G401 (cell line): Measurements from ENCODE around the gene KDM8. TPM values are rescaled to one million over a fixed set of nuclear protein-coding genes. Genes with fewer than 3 reads are reported as not detected.

Source experiments
- DNase-seq: peaks from one replicate; pipeline ENCODE4 v3.0.0-alpha.2; 2015; ENCODE audit warnings: low spot score
- in situ Hi-C: cut with HindIII; loops from 2 replicates; pipeline ENCODE4 v1.10.0; 2016; ENCODE audit warnings: low sequenced_read_pairs, mixed read lengths
- total RNA-seq: library from RNA; depleted of rRNA; stranded (reverse); fragments of >200 nt; shearing (Covaris generic); gene quantifications from 2 replicates; pipeline ENCODE4 v1.2.3, GENCODE V29; 2014

KDM8 gene
- total RNA-seq, 1 experiment from 2014 or later, result 7.4 TPM

DNA sequence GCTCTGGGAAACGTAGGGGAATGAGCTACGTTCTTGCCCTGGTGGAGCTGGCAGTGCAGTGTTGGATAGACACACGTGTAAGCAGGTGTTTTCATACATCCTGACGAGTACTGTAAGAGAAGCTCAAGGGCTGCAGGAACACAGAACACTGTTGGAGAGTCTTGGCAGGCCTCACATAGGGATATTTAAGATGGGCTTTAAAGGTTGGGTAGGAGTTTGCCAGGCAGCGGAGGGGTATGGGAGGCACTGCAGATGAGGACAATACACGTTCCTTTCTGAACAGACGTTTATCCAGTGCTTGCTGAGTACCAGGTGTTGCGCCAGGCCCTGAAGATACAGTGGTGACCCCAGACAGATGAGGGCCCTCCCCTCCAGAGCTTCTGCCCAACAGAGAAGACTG is 6.3 kb downstream of the KDM8 start:
- no peak for DNase-seq
- in situ Hi-C loops, result no loop called here

GRCh38 chr16:27210174-27210573 is 6.8 kb downstream of the KDM8 start:
- DNase-seq, result no peak
- in situ Hi-C loops, result no loop called here

DNA sequence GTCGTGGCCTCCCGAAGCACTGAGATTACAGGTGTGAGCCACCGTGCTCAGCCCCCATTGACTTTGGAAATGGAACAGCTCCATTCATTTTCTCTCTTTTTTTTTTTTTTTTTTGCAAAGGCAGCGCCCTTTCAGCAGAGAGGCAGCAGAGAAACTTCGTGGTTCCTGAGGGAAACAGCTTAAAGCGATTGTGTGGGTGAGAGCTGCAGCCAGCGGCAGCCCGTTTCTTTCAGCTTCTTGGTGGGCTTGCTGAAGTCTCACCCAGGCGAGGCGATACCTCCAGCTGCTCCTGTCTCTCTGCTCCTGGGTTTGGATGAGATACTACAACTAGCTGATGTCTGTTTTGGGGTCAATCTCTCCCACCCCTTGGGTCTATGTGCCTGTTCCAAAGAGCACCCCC is 7.7 kb downstream of the KDM8 start:
- in situ Hi-C loops, result no loop called here
- no peak for DNase-seq

- in situ Hi-C loops, result no loop called here
- peak; percentile 92 for DNase-seq
Measured at GRCh38 chr16:27214084-27214961, 11.0 kb downstream of the KDM8 start.

GRCh38 chr16:27215660-27216059 is 12.3 kb downstream of the KDM8 start:
- DNase-seq, result no peak

DNA sequence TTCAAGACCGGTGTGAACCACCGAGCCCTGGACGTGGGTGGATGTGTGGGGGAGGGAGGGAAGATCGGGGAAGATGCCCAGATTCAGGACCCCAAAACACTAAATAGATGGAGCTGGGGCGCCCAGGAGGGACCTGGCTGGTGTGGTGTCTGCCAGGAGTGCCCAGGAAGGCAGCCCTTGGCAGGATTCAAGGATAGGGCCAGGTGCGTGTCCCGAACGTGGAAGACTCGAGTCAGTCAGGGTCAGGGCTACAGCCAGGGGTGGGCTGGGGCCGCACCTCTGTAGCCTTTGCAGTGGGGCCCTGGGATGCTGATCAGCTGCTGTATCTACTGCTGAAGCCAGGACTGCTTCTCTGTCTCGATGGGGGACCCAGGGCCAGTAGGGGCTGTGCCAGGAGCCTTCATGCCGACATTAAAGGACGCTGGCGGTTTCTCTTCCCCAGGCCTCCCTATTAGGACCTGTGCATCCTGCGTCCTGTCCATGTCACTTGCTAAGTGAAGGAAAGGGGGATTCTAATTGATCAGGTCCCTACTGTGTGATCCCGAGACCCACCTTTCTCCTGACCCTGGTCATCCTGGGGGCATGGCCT is 13.1 kb downstream of the KDM8 start:
- in situ Hi-C loops, result no loop called here
- DNase-seq, result no peak

More at GRCh38 chr16:27215660-27216059, 12.3 kb downstream of the KDM8 start:
- in situ Hi-C loops, result no loop called here

DNA sequence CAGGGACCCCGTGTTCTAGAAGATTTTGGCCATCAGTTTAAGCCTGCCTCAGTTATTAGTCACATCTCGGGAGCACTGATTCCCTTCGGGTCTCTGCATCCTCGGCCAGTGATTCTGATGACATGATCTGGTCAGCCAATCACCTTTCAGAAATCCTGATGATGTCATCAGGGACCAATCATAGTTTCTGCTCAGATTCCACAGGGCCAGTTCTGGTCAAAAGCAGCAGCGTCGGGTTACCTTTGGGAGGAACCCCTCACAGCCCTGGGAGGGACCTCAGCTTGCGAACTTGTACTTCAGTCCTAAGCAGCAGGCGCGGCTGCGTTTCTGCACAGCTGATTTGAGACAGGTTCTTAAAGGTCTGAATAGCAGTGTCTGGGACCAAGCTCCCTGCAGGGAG is 13.9 kb downstream of the KDM8 start:
- in situ Hi-C loops, result no loop called here
- peak; percentile 98 for DNase-seq

- no peak for DNase-seq
- in situ Hi-C loops, result no loop called here
Measured at GRCh38 chr16:27218756-27219155, 15.4 kb downstream of the KDM8 start.

DNA sequence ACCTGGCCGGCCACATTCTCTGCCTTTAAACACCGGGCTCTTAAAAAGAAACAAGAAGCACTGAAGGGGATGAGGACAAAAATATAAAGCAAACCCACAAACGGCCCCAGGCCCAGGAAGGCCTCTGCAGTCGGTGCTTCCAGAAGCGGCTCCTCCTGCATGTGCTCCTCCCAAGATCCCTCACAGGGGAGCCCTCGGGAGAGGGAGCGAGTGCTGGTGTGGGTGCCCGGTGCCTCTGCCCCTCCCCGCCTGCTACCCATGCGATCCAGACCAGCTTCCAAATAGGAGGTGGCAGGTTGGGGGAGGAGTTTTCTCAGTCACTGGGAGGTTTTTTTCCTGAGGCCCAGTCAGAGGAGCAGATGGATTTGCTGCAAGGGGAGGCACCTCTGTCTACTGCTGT is 15.8 kb downstream of the KDM8 start:
- in situ Hi-C loops, result no loop called here
- no peak for DNase-seq

DNA sequence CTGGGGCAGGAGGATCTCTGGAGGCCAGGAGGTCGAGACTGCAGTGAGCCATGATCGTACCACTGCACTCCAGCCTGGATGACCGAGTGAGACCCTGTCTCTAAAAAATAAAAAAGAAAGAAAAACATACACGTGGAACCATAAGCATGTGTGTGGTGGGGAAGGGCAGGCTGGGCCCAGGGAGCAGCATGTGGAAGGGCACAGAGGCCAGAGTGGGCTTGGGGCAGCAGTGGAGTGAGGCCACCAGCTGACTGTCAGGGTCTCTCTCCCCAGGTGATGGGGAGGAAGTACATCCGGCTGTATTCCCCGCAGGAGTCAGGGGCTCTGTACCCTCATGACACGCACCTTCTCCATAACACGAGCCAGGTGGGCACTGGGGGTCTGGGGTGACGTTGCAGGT is 16.8 kb downstream of the KDM8 start:
- in situ Hi-C loops, result no loop called here
- DNase-seq, result no peak

DNA sequence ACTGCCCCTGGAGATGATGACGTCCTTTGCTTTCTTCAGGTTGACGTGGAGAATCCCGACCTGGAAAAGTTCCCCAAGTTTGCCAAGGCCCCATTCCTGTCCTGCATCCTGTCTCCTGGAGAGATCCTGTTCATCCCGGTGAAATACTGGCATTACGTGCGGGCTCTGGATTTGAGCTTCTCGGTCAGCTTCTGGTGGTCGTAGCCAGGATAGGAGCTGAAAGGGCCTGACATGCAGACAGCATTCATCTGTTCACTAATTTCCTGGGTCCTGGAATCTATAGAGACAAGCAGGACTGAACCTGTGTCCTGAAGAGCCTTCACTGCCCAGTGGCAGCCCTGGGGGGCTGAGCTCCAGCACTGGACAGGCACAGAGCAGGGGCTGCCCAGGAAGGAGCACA is 17.2 kb downstream of the KDM8 start:
- DNase-seq, result no peak
- in situ Hi-C loops, result no loop called here

DNA sequence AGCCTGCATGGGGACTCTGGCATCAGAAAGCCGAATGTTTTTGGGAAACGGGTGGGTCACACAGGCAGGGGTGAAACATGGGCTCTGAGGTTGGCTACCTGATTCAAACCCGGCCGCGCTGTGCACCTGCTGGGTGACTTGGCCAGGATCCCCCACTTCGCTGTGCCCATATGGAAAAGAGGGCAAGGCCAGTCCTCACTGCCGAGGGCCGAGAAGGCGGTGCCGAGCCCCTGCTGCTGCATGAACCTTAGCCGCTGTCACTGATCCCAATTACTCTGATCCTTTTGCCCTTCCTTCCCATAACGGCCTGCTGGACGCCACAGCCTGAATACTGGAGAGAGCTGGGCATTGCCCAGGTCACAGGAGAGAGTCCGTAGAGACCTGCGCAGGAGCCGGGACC is 17.7 kb downstream of the KDM8 start:
- in situ Hi-C loops, result no loop called here
- DNase-seq, result peak; percentile 71

GRCh38 chr16:27221576-27222248 is 18.4 kb downstream of the KDM8 start:
- no peak for DNase-seq

DNA sequence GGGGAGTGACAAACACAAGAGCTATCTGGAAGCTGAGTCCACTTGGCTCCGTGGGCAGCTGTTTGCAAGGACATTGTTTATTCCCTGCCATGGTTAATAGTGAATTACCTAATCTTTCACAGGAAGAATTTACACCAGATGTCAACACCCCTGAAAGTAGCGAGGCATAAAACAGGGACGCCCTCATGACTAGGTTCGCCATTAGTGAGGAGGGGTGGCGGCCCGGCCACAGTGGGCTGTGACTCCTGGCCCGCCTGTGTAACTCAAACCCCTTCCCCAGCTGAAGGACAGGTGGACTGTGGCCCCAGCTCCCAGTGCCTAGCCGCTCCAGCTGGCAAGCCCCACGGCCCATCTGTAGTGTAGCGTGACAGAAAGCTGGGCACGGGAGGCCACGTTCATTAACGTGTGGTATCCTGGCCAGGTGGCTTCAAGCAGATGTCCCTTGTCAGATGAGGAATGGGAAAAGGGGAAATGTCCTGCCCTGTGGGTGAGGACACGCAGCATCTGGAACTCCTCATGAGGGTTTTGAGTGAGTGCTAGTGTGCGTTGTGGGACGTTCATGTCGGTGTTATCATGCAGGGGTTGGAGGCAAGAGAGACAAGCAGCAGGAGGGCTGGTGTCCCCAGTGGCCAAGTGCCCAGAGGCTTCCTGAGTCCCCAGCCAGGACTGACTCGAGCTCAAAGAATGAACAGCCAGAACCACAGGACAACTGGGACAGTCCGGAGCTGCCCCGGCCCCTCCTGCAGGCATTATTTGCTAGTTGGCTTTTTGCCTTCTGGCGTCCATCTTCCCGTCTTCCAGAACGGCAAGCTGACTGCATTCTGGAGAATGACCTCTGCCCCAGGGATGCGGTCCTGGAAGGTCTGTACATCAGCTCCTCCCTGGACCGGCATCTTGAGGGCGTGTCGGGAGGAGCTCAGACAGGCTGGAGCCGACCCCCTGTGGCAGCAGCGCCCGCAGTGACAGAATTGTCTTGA is 19.2 kb downstream of the KDM8 start:
- in situ Hi-C loops, result no loop called here
- DNase-seq, result peak; percentile 46

More at GRCh38 chr16:27221576-27222248, 18.4 kb downstream of the KDM8 start:
- in situ Hi-C loops, result no loop called here

GRCh38 chr16:27223226-27223610 is 19.9 kb downstream of the KDM8 start:
- in situ Hi-C loops, result no loop called here

GRCh38 chr16:27223701-27224100 is 20.4 kb downstream of the KDM8 start:
- in situ Hi-C loops, result no loop called here
- no peak for DNase-seq

More at GRCh38 chr16:27223226-27223610, 19.9 kb downstream of the KDM8 start:
- no peak for DNase-seq

GRCh38 chr16:27224271-27224737 is 21.0 kb downstream of the KDM8 start:
- no peak for DNase-seq
- in situ Hi-C loops, result no loop called here

DNA sequence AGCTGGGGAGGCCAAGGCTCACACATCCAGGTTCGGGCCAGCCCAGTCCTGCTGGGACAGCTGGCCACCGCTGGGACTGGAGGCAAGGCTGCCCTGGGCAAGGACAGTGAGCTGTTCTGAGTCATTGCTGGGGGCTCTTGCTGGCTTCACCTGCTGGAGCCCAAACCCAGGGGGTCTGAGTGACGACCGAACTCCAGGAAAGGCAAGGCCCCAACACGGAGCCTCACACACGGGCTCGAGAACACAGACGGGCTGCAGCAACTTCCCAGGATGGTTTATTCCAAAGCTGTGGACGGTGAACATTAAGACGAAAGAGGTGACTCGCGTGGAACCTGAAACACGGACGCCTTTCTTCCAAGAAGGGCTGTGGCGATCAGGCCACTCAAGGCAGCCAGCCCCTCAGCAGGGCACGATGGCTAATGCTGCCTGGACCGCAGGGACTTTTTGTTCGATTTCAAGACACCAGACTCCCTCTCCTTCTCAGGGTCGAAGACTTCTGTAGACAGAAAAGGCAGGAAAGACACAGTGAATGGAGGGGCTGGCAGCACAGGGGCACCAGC is 21.5 kb downstream of the KDM8 start:
- in situ Hi-C loops, result no loop called here

More for the DNA sequence above, 21.5 kb downstream of the KDM8 start:
- no peak for DNase-seq
